Measurements from ENCODE around the gene PXYLP1. TPM values are rescaled to one million over a fixed set of nuclear protein-coding genes. Genes with fewer than 3 reads are reported as not detected.

Gene PXYLP1
- total and polyA plus RNA-seq, 9 of the 15 experiments (the other 6 are each of a cell fraction or from before 2014, with no cell fraction given), result 0.80 to 2.9 (median 1.3) TPM

DNA sequence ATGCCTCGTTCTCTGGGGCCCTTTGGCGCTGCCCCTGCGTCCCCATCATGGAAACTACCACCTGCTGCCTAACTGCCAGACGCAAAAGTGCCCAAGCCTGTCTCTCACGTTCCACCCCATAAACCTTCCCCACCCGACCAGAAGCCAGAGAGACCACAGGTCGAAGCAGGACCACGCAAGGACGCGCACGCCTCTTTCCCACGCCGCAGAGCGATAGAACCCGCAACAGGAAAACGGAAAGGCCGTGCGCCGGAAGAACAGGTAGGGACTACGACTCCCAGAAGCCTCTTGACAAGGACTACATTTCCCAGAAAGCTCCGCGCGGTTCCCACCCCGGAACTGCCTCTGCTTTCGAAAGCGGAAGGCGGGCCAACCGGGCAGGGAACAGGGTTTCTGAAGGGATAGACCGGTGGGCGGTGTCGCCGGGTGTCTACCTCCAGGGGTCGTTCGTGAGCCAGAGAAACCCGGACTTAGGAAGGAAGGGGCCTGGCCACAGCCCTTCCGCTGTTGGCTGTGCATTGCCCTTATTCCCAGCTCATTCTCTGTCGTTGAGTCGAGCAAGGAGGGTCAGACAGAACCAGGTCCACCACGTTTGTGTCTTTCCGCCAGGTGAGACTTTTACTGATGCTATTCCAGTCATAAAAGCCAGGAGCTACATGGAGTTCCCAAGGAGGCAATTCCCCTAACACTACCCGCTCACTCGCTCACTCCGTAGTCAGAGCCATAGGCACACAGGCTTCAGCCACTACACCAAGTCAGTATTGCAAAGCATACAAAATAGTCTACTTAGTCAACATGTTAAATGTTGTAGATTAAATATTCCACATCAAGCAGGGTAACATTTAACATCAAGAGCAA is 80.1 kb downstream of the PXYLP1 start (continued):
- TF ChIP-seq, protein P1, sequence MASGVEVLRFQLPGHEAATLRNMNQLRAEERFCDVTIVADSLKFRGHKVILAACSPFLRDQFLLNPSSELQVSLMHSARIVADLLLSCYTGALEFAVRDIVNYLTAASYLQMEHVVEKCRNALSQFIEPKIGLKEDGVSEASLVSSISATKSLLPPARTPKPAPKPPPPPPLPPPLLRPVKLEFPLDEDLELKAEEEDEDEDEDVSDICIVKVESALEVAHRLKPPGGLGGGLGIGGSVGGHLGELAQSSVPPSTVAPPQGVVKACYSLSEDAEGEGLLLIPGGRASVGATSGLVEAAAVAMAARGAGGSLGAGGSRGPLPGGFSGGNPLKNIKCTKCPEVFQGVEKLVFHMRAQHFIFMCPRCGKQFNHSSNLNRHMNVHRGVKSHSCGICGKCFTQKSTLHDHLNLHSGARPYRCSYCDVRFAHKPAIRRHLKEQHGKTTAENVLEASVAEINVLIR (CRISPR knock-in tag; IDR thresholded peaks at IDR 0.05), result peak; percentile 64
- TF ChIP-seq GATAD2A (IDR thresholded peaks at IDR 0.05) (0 out of 2 replicates have a peak, but pooled peaks have one; percentile 15), TAF9B (IDR thresholded peaks at IDR 0.05; ENCODE audit: partially characterized antibody) (peak; percentile 62), RAD51 (IDR thresholded peaks at IDR 0.05; ENCODE audit: borderline replicate concordance, low read depth) (no peak), NFIX (CRISPR knock-in tag; IDR thresholded peaks at IDR 0.05; ENCODE audit: low read depth) (no peak), NFRKB (IDR thresholded peaks at IDR 0.05; ENCODE audit: low read depth) (peak; percentile 43; the same call in 1 of the 2 replicates), NCOA6 (IDR thresholded peaks at IDR 0.05) (no peak), NCOA1 (IDR thresholded peaks at IDR 0.05; ENCODE audit: low read depth) (peak; percentile 53; the same call in 1 of the 2 replicates), HSF4 (CRISPR knock-in tag; IDR thresholded peaks at IDR 0.05; ENCODE audit: borderline replicate concordance) (peak; percentile 70; the same call in 1 of the 2 replicates), DIDO1 (tag; IDR thresholded peaks at IDR 0.05; ENCODE audit: low read depth) (peak; percentile 76; the same call in 1 of the 2 replicates), POLR2B (IDR thresholded peaks at IDR 0.05; ENCODE audit: low read depth, partially characterized antibody) (peak; percentile 91), ETV5 (CRISPR knock-in tag; IDR thresholded peaks at IDR 0.05; ENCODE audit: low read depth) (peak; percentile 98), CHCHD3 (CRISPR knock-in tag; IDR thresholded peaks at IDR 0.05) (peak; percentile 23; the same call in 1 of the 2 replicates), ZNF143 (CRISPR knock-in tag; IDR thresholded peaks at IDR 0.05) (peak; percentile 98), TEAD1 (CRISPR knock-in tag; IDR thresholded peaks at IDR 0.05) (peak in 1 of 2 experiments; percentile 63; a peak in 1 of 4 replicates), ZNF316 (IDR thresholded peaks at IDR 0.05) (0 out of 2 replicates have a peak, but pooled peaks have one; percentile 12), SP1 (CRISPR knock-in tag; IDR thresholded peaks at IDR 0.05) (peak; percentile 96), TAF7 (tag; IDR thresholded peaks at IDR 0.05) (peak; percentile 71), SMAD2 (IDR thresholded peaks at IDR 0.05; ENCODE audit: low read depth, low read length) (no peak), ZNF561 (CRISPR knock-in tag; conservative IDR thresholded peaks at IDR 0.05) (0 out of 2 replicates have a peak, but pooled peaks have one; percentile 19)
- TF ChIP-seq, protein P2, sequence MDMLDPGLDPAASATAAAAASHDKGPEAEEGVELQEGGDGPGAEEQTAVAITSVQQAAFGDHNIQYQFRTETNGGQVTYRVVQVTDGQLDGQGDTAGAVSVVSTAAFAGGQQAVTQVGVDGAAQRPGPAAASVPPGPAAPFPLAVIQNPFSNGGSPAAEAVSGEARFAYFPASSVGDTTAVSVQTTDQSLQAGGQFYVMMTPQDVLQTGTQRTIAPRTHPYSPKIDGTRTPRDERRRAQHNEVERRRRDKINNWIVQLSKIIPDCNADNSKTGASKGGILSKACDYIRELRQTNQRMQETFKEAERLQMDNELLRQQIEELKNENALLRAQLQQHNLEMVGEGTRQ (CRISPR knock-in tag; IDR thresholded peaks at IDR 0.05), result peak; percentile 30; the same call in 1 of the 2 replicates
- TF ChIP-seq, protein P3, sequence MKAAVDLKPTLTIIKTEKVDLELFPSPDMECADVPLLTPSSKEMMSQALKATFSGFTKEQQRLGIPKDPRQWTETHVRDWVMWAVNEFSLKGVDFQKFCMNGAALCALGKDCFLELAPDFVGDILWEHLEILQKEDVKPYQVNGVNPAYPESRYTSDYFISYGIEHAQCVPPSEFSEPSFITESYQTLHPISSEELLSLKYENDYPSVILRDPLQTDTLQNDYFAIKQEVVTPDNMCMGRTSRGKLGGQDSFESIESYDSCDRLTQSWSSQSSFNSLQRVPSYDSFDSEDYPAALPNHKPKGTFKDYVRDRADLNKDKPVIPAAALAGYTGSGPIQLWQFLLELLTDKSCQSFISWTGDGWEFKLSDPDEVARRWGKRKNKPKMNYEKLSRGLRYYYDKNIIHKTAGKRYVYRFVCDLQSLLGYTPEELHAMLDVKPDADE (conservative IDR thresholded peaks at IDR 0.05; ENCODE audit: control insufficient read depth, low read depth, low read length), result peak; percentile 97
- TF ChIP-seq, protein P4, sequence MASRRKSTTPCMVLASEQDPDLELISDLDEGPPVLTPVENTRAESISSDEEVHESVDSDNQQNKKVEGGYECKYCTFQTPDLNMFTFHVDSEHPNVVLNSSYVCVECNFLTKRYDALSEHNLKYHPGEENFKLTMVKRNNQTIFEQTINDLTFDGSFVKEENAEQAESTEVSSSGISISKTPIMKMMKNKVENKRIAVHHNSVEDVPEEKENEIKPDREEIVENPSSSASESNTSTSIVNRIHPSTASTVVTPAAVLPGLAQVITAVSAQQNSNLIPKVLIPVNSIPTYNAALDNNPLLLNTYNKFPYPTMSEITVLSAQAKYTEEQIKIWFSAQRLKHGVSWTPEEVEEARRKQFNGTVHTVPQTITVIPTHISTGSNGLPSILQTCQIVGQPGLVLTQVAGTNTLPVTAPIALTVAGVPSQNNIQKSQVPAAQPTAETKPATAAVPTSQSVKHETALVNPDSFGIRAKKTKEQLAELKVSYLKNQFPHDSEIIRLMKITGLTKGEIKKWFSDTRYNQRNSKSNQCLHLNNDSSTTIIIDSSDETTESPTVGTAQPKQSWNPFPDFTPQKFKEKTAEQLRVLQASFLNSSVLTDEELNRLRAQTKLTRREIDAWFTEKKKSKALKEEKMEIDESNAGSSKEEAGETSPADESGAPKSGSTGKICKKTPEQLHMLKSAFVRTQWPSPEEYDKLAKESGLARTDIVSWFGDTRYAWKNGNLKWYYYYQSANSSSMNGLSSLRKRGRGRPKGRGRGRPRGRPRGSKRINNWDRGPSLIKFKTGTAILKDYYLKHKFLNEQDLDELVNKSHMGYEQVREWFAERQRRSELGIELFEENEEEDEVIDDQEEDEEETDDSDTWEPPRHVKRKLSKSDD (conservative IDR thresholded peaks at IDR 0.05; ENCODE audit: low read length), result 0 out of 2 replicates have a peak, but pooled peaks have one; percentile 28

Measured in K562 (cell line).